ENCODE measurements around the gene SCAMP5.

SCAMP5 gene

GRCh38 chr15:74995182-74995778, at the start of gene SCAMP5:
Gene SCAMP5 (plus strand): TSS chr15:74995563. CDS start chr15:75011840, 16,277 bp downstream.
- peak; percentile 93 for DNase-seq

GRCh38 chr15:74950078-74950908, 45.1 kb upstream of the SCAMP5 start:
- peak; percentile 86 for DNase-seq

GRCh38 chr15:74951006-74951405, 44.4 kb upstream of the SCAMP5 start:
- no peak for DNase-seq

- DNase-seq: no peak
Measured at GRCh38 chr15:74954515-74954914, 40.8 kb upstream of the SCAMP5 start.

GRCh38 chr15:74955017-74955416, 40.3 kb upstream of the SCAMP5 start:
- no peak for DNase-seq

GRCh38 chr15:74955796-74956647, 39.3 kb upstream of the SCAMP5 start:
- peak; percentile 69 for DNase-seq

- DNase-seq: peak; percentile 70
Measured at GRCh38 chr15:74956648-74957475, 38.5 kb upstream of the SCAMP5 start, which contains the start of gene RPP25. Gene RPP25 (minus strand): TSS chr15:74956772. CDS start chr15:74956583, 189 bp downstream.

- DNase-seq: no peak
Measured at GRCh38 chr15:74957476-74958035, 37.8 kb upstream of the SCAMP5 start.

GRCh38 chr15:74958320-74958907, 36.9 kb upstream of the SCAMP5 start:
- no peak for DNase-seq

GRCh38 chr15:74958908-74959585, 36.3 kb upstream of the SCAMP5 start:
- no peak for DNase-seq

GRCh38 chr15:74959586-74959939, 35.8 kb upstream of the SCAMP5 start:
- no peak for DNase-seq

- DNase-seq: no peak
Measured at GRCh38 chr15:74960286-74960685, 35.1 kb upstream of the SCAMP5 start.

GRCh38 chr15:74960995-74961588, 34.3 kb upstream of the SCAMP5 start:
- DNase-seq: no peak

- DNase-seq: no peak
Measured at GRCh38 chr15:74961616-74962015, 33.7 kb upstream of the SCAMP5 start.

GRCh38 chr15:74962219-74962618, 33.1 kb upstream of the SCAMP5 start:
- no peak for DNase-seq

- DNase-seq: no peak
Measured at GRCh38 chr15:74962671-74963070, 32.7 kb upstream of the SCAMP5 start.

GRCh38 chr15:74963213-74963612, 32.1 kb upstream of the SCAMP5 start:
- DNase-seq: no peak

GRCh38 chr15:74964794-74965193, 30.6 kb upstream of the SCAMP5 start:
- no peak for DNase-seq

GRCh38 chr15:74967670-74968069, 27.7 kb upstream of the SCAMP5 start:
- DNase-seq: no peak

- no peak for DNase-seq
Measured at GRCh38 chr15:74976159-74976558, 19.2 kb upstream of the SCAMP5 start.

- DNase-seq: no peak
Measured at GRCh38 chr15:74977599-74977998, 17.8 kb upstream of the SCAMP5 start.

All from CD4-positive, alpha-beta T cell treated with Interleukin-10 for 1 hour (primary cell).